ENCODE measurements around the gene CBX1. TPM values are rescaled to one million over a fixed set of nuclear protein-coding genes. Genes with fewer than 3 reads are reported as not detected.

Gene CBX1
- total and polyA plus RNA-seq, 2 donors from 2014 or later = 37.8 to 40.2 TPM

GRCh38 chr17:48043176-48043575 is 58.1 kb downstream of the CBX1 start:
- H3K27me3 ChIP-seq (ENCODE audit: control insufficient read depth, insufficient read depth, low read length) = no peaks in the 10 kb centered on the region
- no peak overlapping the region for H3K4me3 ChIP-seq (ENCODE audit: low read length in 3 of 3)
- TF ChIP-seq CTCF (IDR thresholded peaks at IDR 0.05; ENCODE audit: borderline replicate concordance, extremely low read depth, insufficient read depth) = no peak
- FAIRE-seq = no peak
- DNase-seq = no peak
- no peaks in the 10 kb centered on the region for H3K9me3 ChIP-seq (ENCODE audit: control insufficient read depth in 2 of 3, insufficient read depth in 1 of 3, low read length in 3 of 3)
- peaks cover 0 to 4% (median 2%) of the 10 kb centered on the region in 3 donors for H3K4me1 ChIP-seq (ENCODE audit: control insufficient read depth in 2 of 3, insufficient read depth in 2 of 3, low read depth in 1 of 3, low read length in 3 of 3)
- H3K9ac ChIP-seq (ENCODE audit: low read length in 3 of 3) = no peak overlapping the region
- intact Hi-C loops (cut with DNase I) = no loop called here
- no peaks in the 10 kb centered on the region for H3K36me3 ChIP-seq (ENCODE audit: control insufficient read depth in 2 of 3, insufficient read depth in 3 of 3, low read length in 3 of 3)
- H3K27ac ChIP-seq (ENCODE audit: low read depth in 2 of 2, low read length in 2 of 2) = no peak overlapping the region

- no peak for TF ChIP-seq CTCF (IDR thresholded peaks at IDR 0.05; ENCODE audit: borderline replicate concordance, extremely low read depth, insufficient read depth)
- intact Hi-C loops (cut with DNase I) = no loop called here
- Histone ChIP-seq H3K4me1 (ENCODE audit: control insufficient read depth in 2 of 3, insufficient read depth in 2 of 3, low read depth in 1 of 3, low read length in 3 of 3) (peaks cover 0 to 11% (median 9%) of the 10 kb centered on the region in 3 donors), H3K36me3 (ENCODE audit: control insufficient read depth in 2 of 3, insufficient read depth in 3 of 3, low read length in 3 of 3) (no peaks in the 10 kb centered on the region), H3K4me3 (ENCODE audit: low read length in 3 of 3) (no peak overlapping the region), H3K9me3 (ENCODE audit: control insufficient read depth in 2 of 3, insufficient read depth in 1 of 3, low read length in 3 of 3) (no peaks in the 10 kb centered on the region), H3K27me3 (ENCODE audit: control insufficient read depth, insufficient read depth, low read length) (no peaks in the 10 kb centered on the region), H3K27ac (ENCODE audit: low read depth in 2 of 2, low read length in 2 of 2) (no peak overlapping the region), H3K9ac (ENCODE audit: low read length in 3 of 3) (no peak overlapping the region)
- DNase-seq (no peak), FAIRE-seq (no peak)
Observed at GRCh38 chr17:48038687-48039086, 62.6 kb downstream of the CBX1 start.

GRCh38 chr17:48037838-48038323 is 63.4 kb downstream of the CBX1 start:
- DNase-seq = no peak
- H3K27me3 ChIP-seq (ENCODE audit: control insufficient read depth, insufficient read depth, low read length) = no peaks in the 10 kb centered on the region
- peak overlapping the region in 2 of 3 donors; percentile 5 to 28 for H3K4me3 ChIP-seq (ENCODE audit: low read length in 3 of 3)
- no peaks in the 10 kb centered on the region for H3K36me3 ChIP-seq (ENCODE audit: control insufficient read depth in 2 of 3, insufficient read depth in 3 of 3, low read length in 3 of 3)
- FAIRE-seq = no peak
- intact Hi-C loops (cut with DNase I) = no loop called here
- no peak overlapping the region for H3K27ac ChIP-seq (ENCODE audit: low read depth in 2 of 2, low read length in 2 of 2)
- no peaks in the 10 kb centered on the region for H3K9me3 ChIP-seq (ENCODE audit: control insufficient read depth in 2 of 3, insufficient read depth in 1 of 3, low read length in 3 of 3)
- H3K4me1 ChIP-seq (ENCODE audit: control insufficient read depth in 2 of 3, insufficient read depth in 2 of 3, low read depth in 1 of 3, low read length in 3 of 3) = peaks cover 0 to 11% (median 9%) of the 10 kb centered on the region in 3 donors
- TF ChIP-seq CTCF (IDR thresholded peaks at IDR 0.05; ENCODE audit: borderline replicate concordance, extremely low read depth, insufficient read depth) = no peak
- H3K9ac ChIP-seq (ENCODE audit: low read length in 3 of 3) = peak overlapping the region in 1 of 3 donors; percentile 22
